Measurements from ENCODE around the gene PLIN1.
A peak's percentile ranks its signal among the peaks of the same experiment; 100 is the strongest.

PLIN1 gene

GRCh38 chr15:89670971-89671560 is 8.1 kb downstream of the PLIN1 start:
- no peak for DNase-seq

- DNase-seq = no peak
These were observed 9.2 kb downstream of the PLIN1 start for GRCh38 chr15:89669941-89670340.

DNA sequence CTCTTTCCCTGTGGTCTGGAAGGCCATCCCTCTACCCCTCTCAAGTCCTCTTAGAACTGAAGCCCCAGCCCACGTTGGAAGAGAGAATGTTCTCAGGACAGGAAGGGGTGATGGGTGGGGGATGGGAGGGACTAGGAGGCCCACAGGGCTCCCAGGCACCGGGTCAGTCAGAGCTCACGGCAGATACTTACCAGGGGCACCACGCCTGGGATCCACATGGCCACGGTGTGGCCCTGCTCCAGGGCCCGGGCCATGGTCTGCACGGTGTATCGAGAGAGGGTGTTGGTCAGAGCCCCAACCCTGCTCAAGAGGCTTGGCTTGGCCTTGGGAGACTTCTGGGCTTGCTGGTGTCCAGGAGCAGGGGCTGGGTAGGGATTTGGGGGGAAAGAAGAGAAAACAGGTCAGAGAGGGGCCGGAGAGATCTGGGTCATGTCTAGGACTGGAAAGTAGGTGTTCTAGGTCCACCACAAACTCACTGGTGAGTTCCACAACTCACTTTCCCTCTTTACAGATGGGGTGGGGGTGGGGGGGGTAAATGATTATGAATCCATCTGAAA is 9.8 kb downstream of the PLIN1 start:
- DNase-seq = no peak

- DNase-seq = no peak
These were observed 11.0 kb downstream of the PLIN1 start for GRCh38 chr15:89668171-89668570.

DNA sequence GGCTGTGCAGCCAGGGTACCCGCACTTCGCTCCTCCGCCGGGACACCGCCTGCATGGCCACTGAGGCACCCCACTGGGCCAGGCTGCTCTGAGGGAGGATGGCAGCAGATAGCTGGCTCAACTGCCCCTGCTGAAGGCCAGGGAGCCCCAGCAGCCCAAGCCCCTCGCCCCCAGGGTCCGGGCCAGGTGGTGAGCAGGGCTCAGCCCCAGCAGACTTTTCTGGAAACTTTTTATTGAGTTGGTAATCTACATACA is 11.5 kb downstream of the PLIN1 start:
- DNase-seq = no peak

- no peak for DNase-seq
These were observed 12.1 kb downstream of the PLIN1 start for GRCh38 chr15:89666858-89667705.

DNA sequence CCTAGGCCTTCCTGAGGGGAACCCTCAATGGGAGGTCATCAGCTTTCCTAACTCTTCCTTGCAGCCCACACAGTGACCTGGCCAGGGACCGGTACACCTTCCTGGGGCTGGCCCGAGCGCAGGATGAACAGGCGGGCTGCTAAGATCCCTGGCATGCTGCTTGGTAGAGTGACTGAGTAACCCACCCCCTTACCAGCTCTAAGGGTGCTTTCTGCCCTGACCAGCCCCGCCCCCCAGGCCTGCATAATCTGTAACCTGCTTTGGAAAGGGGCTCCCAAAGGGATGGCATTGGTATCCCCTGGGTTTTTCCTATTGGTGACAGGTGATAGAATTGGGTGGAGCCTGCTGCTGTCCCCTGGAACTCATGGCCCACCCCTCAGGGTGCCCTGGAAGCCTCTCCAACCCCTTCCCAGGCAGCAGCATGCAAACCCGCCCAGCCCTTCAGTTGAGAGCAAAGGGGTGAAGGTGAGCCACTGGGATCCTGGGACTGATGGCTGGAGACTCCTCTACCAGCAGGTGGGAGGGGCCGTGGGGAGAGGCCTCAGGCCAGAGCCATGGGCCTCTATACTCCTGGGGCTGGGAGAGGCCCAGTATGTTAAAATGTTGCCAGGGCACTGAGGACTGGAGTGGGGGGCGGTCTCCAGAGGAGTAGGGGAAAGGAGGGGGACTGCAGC is 12.8 kb downstream of the PLIN1 start:
- DNase-seq = peak in 1 of 2 experiments; percentile 18

DNA sequence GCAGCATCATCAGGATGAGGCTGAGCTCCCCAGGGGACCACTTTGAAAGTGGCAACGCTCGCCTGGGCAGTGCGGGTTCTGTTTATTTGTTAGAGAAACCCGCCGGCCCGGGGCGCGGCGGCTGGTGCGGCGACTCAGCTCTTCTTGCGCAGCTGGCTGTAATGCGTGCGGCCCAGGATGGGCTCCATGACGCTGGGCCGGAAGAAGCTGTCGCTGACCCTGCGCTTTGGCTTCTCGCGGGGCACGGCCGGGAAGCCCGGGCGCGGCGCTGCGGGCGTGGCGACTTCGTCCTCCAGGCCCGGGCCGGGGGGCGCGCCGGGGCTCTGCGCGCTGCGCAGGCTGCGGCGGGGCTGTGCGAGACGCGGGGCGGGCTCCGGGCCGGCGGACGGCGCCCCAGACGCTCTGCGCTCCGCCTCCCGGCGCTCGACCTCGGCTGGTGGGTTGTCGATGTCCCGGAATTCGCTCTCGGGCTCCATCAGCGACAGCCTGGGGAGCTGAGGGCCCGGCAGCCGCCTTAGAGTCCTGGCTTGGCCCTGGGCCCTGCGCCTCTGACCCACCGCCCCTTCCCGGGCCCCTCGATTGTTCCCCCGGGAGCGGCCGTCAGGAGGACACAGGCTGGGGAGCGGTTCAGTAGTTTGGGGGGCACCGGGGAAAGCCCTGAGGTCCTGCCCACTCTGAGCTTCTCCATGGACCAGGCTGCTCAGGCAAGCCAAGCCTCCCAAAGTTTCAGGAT is 13.6 kb downstream of the PLIN1 start:
- DNase-seq = peak in 1 of 2 experiments; percentile 67

- peak; percentile 77 to 84 for DNase-seq
These were observed 14.5 kb downstream of the PLIN1 start for GRCh38 chr15:89664441-89665350.

DNA sequence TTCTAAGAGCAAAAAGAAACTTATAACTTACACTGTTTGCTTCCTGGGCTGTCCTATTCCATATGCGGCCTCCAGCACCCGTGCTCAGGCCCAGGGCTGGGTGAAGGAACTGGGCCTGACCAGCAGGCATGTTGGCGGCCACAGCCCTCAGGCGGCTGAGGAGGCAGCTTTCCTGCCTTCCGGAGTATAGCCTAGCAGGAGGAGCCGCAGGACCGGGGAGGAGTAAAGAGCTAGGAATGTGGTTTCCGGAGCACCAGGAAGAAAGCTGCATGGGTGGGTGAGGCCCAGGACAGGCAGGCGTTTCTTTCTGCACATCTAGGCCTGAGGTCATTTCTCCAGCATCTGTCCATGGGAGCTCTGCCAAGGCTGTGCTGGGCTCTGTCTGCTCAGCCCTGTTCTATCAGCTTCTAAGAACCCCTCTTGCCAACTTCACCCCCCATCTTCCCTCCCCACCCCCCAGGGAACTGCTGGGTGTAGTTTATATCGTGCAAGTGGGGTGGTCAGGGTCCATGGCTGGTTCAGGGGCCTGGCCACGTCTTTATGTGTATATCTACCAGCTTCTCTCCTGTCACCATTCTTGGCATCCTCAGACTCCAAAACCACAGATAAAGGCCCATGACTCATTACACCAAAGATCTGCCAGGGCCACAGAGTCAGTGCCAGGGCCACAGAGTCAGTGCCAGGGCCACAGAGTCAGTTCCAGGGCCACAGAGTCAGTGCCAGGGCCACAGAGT is 16.1 kb downstream of the PLIN1 start:
- DNase-seq = no peak

DNA sequence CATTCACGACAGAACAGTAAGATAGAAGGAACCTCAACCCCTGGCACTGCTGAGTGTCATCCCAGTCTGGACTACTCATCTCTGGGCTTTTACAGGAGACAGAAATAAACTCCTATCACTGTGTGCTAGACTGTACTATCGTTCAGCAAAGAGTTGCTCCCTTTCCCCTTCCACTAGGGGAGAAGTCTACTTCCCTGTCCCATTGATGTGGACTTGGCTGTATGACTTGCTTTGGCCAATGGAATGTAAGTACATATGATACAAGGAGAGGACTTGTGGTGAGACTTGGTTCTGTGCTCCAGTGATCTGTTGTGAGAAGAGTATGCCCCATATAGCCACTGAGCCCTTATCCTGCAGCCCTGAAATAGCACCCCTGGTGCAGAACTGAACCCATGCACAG is 18.6 kb downstream of the PLIN1 start:
- DNase-seq = no peak

DNA sequence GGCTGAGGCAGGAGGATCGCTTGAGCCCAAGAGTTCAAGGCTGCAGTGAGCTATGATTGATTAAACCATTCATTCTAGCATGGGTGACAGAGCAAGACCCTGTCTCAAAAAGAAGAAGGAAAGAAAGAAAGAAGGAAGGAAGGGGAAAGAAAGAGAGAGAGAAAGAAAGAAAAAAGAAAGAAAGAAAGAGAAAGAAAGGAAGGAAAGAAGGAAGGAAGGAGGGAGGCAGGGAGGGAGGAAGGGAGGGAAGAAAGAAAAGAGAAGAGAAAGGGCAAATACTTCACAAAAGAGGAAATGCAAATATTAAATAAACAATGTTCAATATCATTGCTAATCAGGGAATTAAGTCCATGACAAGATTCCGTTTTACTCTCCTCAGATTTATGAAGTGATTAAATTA is 19.9 kb downstream of the PLIN1 start:
- DNase-seq = no peak

- no peak for DNase-seq
These were observed 21.4 kb downstream of the PLIN1 start for GRCh38 chr15:89657686-89658200.

DNA sequence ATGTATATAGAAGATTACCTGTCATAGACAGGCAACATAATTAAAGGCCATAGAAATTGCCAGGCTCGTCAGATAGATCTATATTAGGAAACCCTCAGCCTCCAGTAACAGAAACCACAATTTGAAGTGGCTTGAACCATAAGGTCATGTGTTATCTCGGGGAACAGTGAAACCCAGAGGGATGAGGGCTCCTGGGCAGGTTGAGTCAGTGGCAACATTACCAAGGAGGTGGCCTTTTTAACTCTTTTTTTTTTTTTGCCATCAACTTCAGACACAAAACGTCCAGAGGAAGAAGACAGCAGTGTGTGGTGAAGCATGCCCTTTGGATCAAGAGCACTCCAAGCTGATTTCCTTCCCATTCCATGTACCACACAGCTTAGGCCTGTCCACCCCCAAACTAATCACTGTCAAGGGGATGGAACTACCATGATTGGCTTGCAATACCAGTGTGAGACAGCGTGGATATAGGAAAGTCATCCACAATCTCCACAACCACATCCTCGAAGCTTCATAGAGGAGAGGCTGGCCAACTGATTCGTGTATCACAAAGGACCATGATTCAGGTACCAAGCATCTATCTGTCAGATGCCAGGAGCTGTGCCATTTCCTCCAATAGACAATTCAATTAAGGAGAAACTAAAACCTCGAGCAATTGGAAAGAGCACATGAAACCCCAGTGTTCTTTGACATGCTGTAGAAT is 22.9 kb downstream of the PLIN1 start:
- no peak for DNase-seq

DNA sequence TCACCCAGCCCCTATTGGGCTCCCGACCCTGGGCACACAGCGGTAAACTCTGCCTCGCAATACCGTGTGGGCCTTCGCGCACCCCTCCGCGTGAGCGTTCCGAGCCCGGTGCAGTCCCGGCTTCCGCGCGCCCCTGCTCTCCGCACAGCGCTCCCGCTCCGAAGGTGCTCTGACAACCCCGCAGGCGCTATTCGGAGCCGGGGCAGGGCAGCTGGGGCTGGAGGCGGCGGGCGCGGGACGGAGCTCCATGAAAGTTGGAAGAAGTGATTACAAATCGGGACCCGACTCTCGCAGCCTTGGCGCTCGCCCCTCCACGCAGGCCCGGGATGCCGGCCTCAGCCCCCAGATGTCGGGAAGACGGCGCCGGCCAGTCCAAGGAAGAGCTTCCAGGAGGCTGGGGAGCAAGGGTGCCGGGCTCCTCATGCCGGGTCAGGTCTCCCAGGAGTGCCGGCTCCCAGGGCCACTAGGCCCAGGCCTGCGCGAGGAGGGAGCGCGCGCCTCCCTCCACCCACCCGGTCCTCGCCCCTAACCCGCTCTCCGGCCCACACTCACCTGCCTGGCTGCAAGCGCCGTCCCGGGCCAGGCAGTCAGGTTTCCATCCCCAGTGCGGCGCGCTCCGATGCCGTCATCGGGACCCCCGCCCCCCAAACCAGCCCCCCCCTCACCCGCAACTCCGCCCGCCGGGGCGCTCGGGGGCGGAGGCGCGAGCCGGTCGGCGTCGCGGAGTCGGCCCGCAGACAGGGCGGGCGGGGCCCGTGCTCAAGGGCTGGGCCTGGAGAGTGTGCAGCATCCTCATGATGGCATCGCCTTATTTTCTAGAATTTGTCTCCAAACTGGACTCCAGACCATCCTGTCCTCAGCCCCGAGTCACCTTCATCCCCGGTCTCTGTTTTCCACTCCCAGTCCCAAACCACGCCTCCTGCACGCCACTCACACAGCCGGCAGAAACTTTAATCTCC is 24.0 kb downstream of the PLIN1 start, which contains the start of gene KIF7:
Gene KIF7 (minus strand): TSS at position 621 of the 959 bp plus-strand sequence. CDS start 2,537 bp downstream, outside the sequence.
- DNase-seq = peak in 1 of 2 experiments; percentile 73

GRCh38 chr15:89654301-89654761 is 24.8 kb downstream of the PLIN1 start:
- DNase-seq = no peak

GRCh38 chr15:89653578-89653977 is 25.6 kb downstream of the PLIN1 start:
- no peak for DNase-seq

DNA sequence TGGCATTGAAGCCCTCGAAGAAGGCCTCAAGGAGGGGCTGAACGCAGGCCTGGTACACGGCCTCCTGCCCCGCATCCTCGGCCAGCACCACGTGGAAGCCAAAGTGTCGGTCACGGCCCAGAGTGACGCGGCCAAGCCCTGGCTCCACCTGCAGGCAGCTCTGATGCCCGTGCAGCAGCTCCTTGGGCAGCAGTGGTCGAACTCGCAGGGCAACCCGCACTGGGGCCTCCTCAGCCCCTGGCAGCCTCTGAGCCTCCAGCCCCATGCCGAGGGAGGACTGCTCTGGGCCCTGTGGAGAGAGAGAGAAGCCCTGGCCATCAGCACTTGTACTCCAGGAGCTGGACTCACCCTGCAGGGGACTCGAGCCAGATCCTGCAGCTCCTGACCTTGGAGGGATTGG is 26.5 kb downstream of the PLIN1 start:
- DNase-seq = no peak

- no peak for DNase-seq
These were observed 27.0 kb downstream of the PLIN1 start for GRCh38 chr15:89652131-89652530.

Measured in NCI-H526 (cell line).